Measurements from ENCODE around the gene COMMD6. TPM values are rescaled to one million over a fixed set of nuclear protein-coding genes. Genes with fewer than 3 reads are reported as not detected.

The COMMD6 gene
- polyA plus RNA-seq, 3 donors = 180 to 401 (median 330) TPM

DNA sequence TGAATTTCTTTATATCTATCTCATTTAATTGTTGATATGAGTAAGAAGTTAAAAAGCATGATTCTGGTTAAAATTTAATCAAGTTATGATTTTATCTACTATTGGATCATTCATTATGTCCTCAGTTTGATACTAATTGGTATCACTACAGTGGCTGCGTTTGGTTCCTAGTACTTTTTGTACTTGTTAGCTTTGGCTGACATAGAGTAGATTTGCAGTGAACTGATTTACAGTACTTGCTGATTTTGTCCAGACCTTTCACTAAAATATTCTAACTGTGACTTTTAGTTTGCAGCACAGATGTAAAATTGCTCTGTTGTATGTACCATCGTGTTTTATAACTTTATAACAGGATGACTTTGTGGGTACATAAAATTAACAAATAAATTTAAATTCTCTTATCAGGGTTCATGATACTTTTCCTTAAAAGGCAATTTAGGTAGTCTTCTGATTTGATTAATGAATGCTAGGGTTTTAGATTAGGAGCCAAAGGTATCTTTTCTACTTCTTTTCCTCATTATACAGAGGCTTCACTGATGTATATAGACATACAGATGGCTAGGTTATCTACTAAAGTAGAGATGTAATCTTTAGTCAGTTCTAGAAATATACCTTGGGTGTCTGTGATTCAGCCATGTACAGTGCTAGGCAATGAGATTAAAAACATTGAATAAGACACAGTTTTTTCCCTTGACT lies 20.7 kb upstream of the COMMD6 start:
- TF ChIP-seq, protein P1, sequence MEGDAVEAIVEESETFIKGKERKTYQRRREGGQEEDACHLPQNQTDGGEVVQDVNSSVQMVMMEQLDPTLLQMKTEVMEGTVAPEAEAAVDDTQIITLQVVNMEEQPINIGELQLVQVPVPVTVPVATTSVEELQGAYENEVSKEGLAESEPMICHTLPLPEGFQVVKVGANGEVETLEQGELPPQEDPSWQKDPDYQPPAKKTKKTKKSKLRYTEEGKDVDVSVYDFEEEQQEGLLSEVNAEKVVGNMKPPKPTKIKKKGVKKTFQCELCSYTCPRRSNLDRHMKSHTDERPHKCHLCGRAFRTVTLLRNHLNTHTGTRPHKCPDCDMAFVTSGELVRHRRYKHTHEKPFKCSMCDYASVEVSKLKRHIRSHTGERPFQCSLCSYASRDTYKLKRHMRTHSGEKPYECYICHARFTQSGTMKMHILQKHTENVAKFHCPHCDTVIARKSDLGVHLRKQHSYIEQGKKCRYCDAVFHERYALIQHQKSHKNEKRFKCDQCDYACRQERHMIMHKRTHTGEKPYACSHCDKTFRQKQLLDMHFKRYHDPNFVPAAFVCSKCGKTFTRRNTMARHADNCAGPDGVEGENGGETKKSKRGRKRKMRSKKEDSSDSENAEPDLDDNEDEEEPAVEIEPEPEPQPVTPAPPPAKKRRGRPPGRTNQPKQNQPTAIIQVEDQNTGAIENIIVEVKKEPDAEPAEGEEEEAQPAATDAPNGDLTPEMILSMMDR (IDR thresholded peaks at IDR 0.05) = no peak
- peaks cover 21 to 24% of the 10 kb centered on the region in 2 donors for H3K36me3 Mint-ChIP-seq
- no CpG with 5 or more reads among the region's 2 CpGs for WGBS (ENCODE audit: insufficient coverage)
- Histone ChIP-seq H3K27ac (ENCODE audit: low read depth in 1 of 2, low read length in 2 of 2) (no peak overlapping the region), H3K9ac (ENCODE audit: insufficient read depth, low read length, poor library complexity, severe bottlenecking) (no peak overlapping the region), H3K4me1 (ENCODE audit: control insufficient read depth in 1 of 2, insufficient read depth in 2 of 2, low read length in 2 of 2) (peaks cover 7 to 17% of the 10 kb centered on the region in 2 donors), H4K20me1 (ENCODE audit: insufficient read depth, low read length) (peaks cover 6% of the 10 kb centered on the region), H3K27me3 (ENCODE audit: control insufficient read depth in 2 of 2, insufficient read depth in 2 of 2, low read length in 2 of 2) (no peaks in the 10 kb centered on the region), H3K36me3 (replicated peaks in 1 of 2; ENCODE audit: control insufficient read depth in 1 of 2, insufficient read depth in 2 of 2, low read length in 2 of 2) (peaks cover 19 to 37% of the 10 kb centered on the region in 2 donors), H3K79me2 (ENCODE audit: insufficient read depth, low read length) (peaks cover 17% of the 10 kb centered on the region), H3K9me3 (replicated peaks in 1 of 2; ENCODE audit: control insufficient read depth in 1 of 2, insufficient read depth in 1 of 2, low read length in 2 of 2) (no peaks in the 10 kb centered on the region), H2AFZ (ENCODE audit: insufficient read depth, low read depth, low read length, poor library complexity, severe bottlenecking) (no peak overlapping the region), H3K4me3 (replicated peaks in 1 of 3; ENCODE audit: low read depth in 2 of 3, low read length in 3 of 3) (no peak overlapping the region), H3K4me2 (replicated peaks; ENCODE audit: extremely low read depth, low read length, poor library complexity, severe bottlenecking) (no peak overlapping the region)
- H3K27me3 Mint-ChIP-seq (ENCODE audit: low read depth in 3 of 3) = no peaks in the 10 kb centered on the region
- intact Hi-C loops (cut with micrococcal nuclease) = no loop called here
- H3K4me3 Mint-ChIP-seq = peak overlapping the region in 1 of 2 donors; percentile 19
- H3K4me1 Mint-ChIP-seq = peaks cover 25% of the 10 kb centered on the region
- no peak overlapping the region for H3K27ac Mint-ChIP-seq
- H3K9me3 Mint-ChIP-seq = peaks cover 0 to 2% (median 0%) of the 10 kb centered on the region in 7 donors
- DNase-seq = no peak

DNA sequence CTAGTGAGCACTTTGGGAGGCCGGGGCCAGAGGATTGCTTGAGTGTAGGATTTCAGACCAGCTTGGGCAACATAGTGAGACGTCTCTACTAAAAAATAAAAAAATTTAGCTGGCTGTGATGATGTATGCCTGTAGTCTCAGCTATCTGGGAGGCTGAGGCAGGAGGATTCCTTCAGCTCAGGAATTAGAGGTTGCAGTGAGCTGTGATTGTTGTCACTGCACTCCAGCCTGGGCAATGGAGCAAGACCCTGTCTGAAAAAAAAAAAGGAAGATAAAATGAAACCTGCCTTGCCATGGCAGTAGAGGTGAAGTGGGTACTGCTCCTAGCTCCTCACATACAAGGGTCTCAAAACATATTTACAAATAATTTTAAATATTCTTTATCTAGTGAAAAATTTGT lies 19.3 kb upstream of the COMMD6 start:
- 100% methylated on average over 1 of the region's 2 CpGs for WGBS (ENCODE audit: insufficient coverage)

More for the DNA sequence above, 19.3 kb upstream of the COMMD6 start:
- Histone ChIP-seq H3K79me2 (ENCODE audit: insufficient read depth, low read length) (peaks cover 26% of the 10 kb centered on the region), H3K4me3 (replicated peaks in 1 of 3; ENCODE audit: low read depth in 2 of 3, low read length in 3 of 3) (no peak overlapping the region), H4K20me1 (ENCODE audit: insufficient read depth, low read length) (peaks cover 6% of the 10 kb centered on the region), H3K4me1 (ENCODE audit: control insufficient read depth in 1 of 2, insufficient read depth in 2 of 2, low read length in 2 of 2) (peaks cover 7 to 17% of the 10 kb centered on the region in 2 donors), H3K4me2 (replicated peaks; ENCODE audit: extremely low read depth, low read length, poor library complexity, severe bottlenecking) (no peak overlapping the region), H3K27me3 (ENCODE audit: control insufficient read depth in 2 of 2, insufficient read depth in 2 of 2, low read length in 2 of 2) (no peaks in the 10 kb centered on the region), H3K9ac (ENCODE audit: insufficient read depth, low read length, poor library complexity, severe bottlenecking) (no peak overlapping the region), H3K36me3 (replicated peaks in 1 of 2; ENCODE audit: control insufficient read depth in 1 of 2, insufficient read depth in 2 of 2, low read length in 2 of 2) (peaks cover 13 to 24% of the 10 kb centered on the region in 2 donors), H3K27ac (ENCODE audit: low read depth in 1 of 2, low read length in 2 of 2) (no peak overlapping the region), H2AFZ (ENCODE audit: insufficient read depth, low read depth, low read length, poor library complexity, severe bottlenecking) (no peak overlapping the region), H3K9me3 (replicated peaks in 1 of 2; ENCODE audit: control insufficient read depth in 1 of 2, insufficient read depth in 1 of 2, low read length in 2 of 2) (no peaks in the 10 kb centered on the region)
- Mint-ChIP-seq H3K36me3 (peaks cover 24 to 27% of the 10 kb centered on the region in 2 donors), H3K4me1 (peaks cover 28% of the 10 kb centered on the region), H3K9me3 (peaks cover 0 to 2% (median 0%) of the 10 kb centered on the region in 7 donors), H3K4me3 (no peak overlapping the region), H3K27me3 (ENCODE audit: low read depth in 3 of 3) (no peaks in the 10 kb centered on the region), H3K27ac (no peak overlapping the region)
- TF ChIP-seq, protein P1 (IDR thresholded peaks at IDR 0.05) = no peak
- intact Hi-C loops (cut with micrococcal nuclease) = no loop called here
- no peak for DNase-seq

Data from CD14-positive monocyte (primary cell).